GM18868 (cell line): ENCODE measurements around the gene KCTD16.

ENCODE experiments used
- ATAC-seq: cut with Tn5 transposase; IDR thresholded peaks from one replicate; pipeline ENCODE4 v1.9.1; 2021; ENCODE audit warnings: mild to moderate bottlenecking, moderate library complexity; ENCODE audit not compliant: unreplicated experiment

Gene KCTD16

GRCh38 chr5:144393641-144394435, 223.2 kb downstream of the KCTD16 start:
- no peak for ATAC-seq

- ATAC-seq = peak; percentile 83
These were observed 225.0 kb downstream of the KCTD16 start for GRCh38 chr5:144395704-144396103.

- ATAC-seq = no peak
These were observed 232.4 kb downstream of the KCTD16 start for GRCh38 chr5:144403058-144403457.

- ATAC-seq = no peak
These were observed 233.2 kb downstream of the KCTD16 start for GRCh38 chr5:144403817-144404420.

- ATAC-seq = no peak
These were observed 234.0 kb downstream of the KCTD16 start for GRCh38 chr5:144404672-144405071.

GRCh38 chr5:144405991-144406390, 235.3 kb downstream of the KCTD16 start:
- no peak for ATAC-seq

GRCh38 chr5:144406442-144406841, 235.8 kb downstream of the KCTD16 start:
- no peak for ATAC-seq

GRCh38 chr5:144414202-144415029, 243.7 kb downstream of the KCTD16 start:
- ATAC-seq = no peak

- ATAC-seq = no peak
These were observed 245.5 kb downstream of the KCTD16 start for GRCh38 chr5:144416196-144416595.

GRCh38 chr5:144418719-144419118, 248.0 kb downstream of the KCTD16 start:
- ATAC-seq = no peak

- ATAC-seq = no peak
These were observed 250.7 kb downstream of the KCTD16 start for GRCh38 chr5:144421411-144421810.

- ATAC-seq = no peak
These were observed 251.5 kb downstream of the KCTD16 start for GRCh38 chr5:144422018-144422727.

- ATAC-seq = no peak
These were observed 257.2 kb downstream of the KCTD16 start for GRCh38 chr5:144427866-144428265.

GRCh38 chr5:144428326-144428725, 257.7 kb downstream of the KCTD16 start:
- ATAC-seq = no peak

- ATAC-seq = no peak
These were observed 258.7 kb downstream of the KCTD16 start for GRCh38 chr5:144429405-144429804.

GRCh38 chr5:144429905-144430304, 259.2 kb downstream of the KCTD16 start:
- no peak for ATAC-seq

GRCh38 chr5:144433140-144433822, 262.6 kb downstream of the KCTD16 start:
- no peak for ATAC-seq

- ATAC-seq = no peak
These were observed 263.2 kb downstream of the KCTD16 start for GRCh38 chr5:144433893-144434292.

- ATAC-seq = no peak
These were observed 265.3 kb downstream of the KCTD16 start for GRCh38 chr5:144436007-144436406.

GRCh38 chr5:144438237-144438636, 267.6 kb downstream of the KCTD16 start:
- ATAC-seq = no peak
